ENCODE measurements around the gene MAP7D2. TPM values are rescaled to one million over a fixed set of nuclear protein-coding genes. Genes with fewer than 3 reads are reported as not detected.
"Not testable (repeated sequence)": the region's sequence is repeated elsewhere in the genome, so short reads cannot be mapped to it uniquely, and the experiment has no call there.

MAP7D2 gene
- total RNA-seq, 2 donors from 2014 or later = 0.22 to 1.2 TPM

- H3K27ac Mint-ChIP-seq = no peak overlapping the region
- H3K36me3 Mint-ChIP-seq (ENCODE audit: low read depth) = peaks cover 76% of the 10 kb centered on the region
- H3K4me1 Mint-ChIP-seq = no peaks in the 10 kb centered on the region
- H3K4me3 Mint-ChIP-seq = no peak overlapping the region
- no peaks in the 10 kb centered on the region for H3K27me3 Mint-ChIP-seq
- ATAC-seq (replicated peaks) = no peak
- H3K9me3 Mint-ChIP-seq = no peaks in the 10 kb centered on the region
These were observed 13.7 kb upstream of the MAP7D2 start for GRCh38 chrX:20130357-20130756.

GRCh38 chrX:20129547-20129946, 12.8 kb upstream of the MAP7D2 start:
- H3K9me3 Mint-ChIP-seq = no peaks in the 10 kb centered on the region
- H3K4me1 Mint-ChIP-seq = no peaks in the 10 kb centered on the region
- H3K4me3 Mint-ChIP-seq = no peak overlapping the region
- no peaks in the 10 kb centered on the region for H3K27me3 Mint-ChIP-seq
- no peak for ATAC-seq (replicated peaks)
- H3K36me3 Mint-ChIP-seq (ENCODE audit: low read depth) = peaks cover 76% of the 10 kb centered on the region
- no peak overlapping the region for H3K27ac Mint-ChIP-seq

- H3K9me3 Mint-ChIP-seq = no peaks in the 10 kb centered on the region
- ATAC-seq (replicated peaks) = no peak
- H3K4me1 Mint-ChIP-seq = no peaks in the 10 kb centered on the region
- no peak overlapping the region for H3K4me3 Mint-ChIP-seq
- no peak overlapping the region for H3K27ac Mint-ChIP-seq
- no peaks in the 10 kb centered on the region for H3K27me3 Mint-ChIP-seq
- H3K36me3 Mint-ChIP-seq (ENCODE audit: low read depth) = peaks cover 67% of the 10 kb centered on the region
These were observed 12.0 kb upstream of the MAP7D2 start for GRCh38 chrX:20128670-20129069.

GRCh38 chrX:20127440-20127839, 10.7 kb upstream of the MAP7D2 start:
- H3K4me3 Mint-ChIP-seq; H3K9me3 Mint-ChIP-seq; ATAC-seq (replicated peaks); H3K4me1 Mint-ChIP-seq; H3K27ac Mint-ChIP-seq; H3K27me3 Mint-ChIP-seq: not testable (repeated sequence)
- H3K36me3 Mint-ChIP-seq (ENCODE audit: low read depth) = peaks cover 54% of the 10 kb centered on the region

- H3K36me3 Mint-ChIP-seq (ENCODE audit: low read depth) = peaks cover 48% of the 10 kb centered on the region
- ATAC-seq (replicated peaks); H3K27ac Mint-ChIP-seq; H3K4me3 Mint-ChIP-seq; H3K27me3 Mint-ChIP-seq; H3K4me1 Mint-ChIP-seq; H3K9me3 Mint-ChIP-seq: not testable (repeated sequence)
These were observed 10.1 kb upstream of the MAP7D2 start for GRCh38 chrX:20126833-20127232.

GRCh38 chrX:20124964-20125363, 8.3 kb upstream of the MAP7D2 start:
- no peak overlapping the region for H3K27ac Mint-ChIP-seq
- no peak overlapping the region for H3K4me3 Mint-ChIP-seq
- no peaks in the 10 kb centered on the region for H3K9me3 Mint-ChIP-seq
- H3K27me3 Mint-ChIP-seq = no peaks in the 10 kb centered on the region
- no peaks in the 10 kb centered on the region for H3K4me1 Mint-ChIP-seq
- ATAC-seq (replicated peaks) = no peak
- H3K36me3 Mint-ChIP-seq (ENCODE audit: low read depth) = peaks cover 32% of the 10 kb centered on the region

- no peak overlapping the region for H3K4me3 Mint-ChIP-seq
- H3K4me1 Mint-ChIP-seq = no peaks in the 10 kb centered on the region
- no peaks in the 10 kb centered on the region for H3K36me3 Mint-ChIP-seq (ENCODE audit: low read depth)
- no peak overlapping the region for H3K27ac Mint-ChIP-seq
- no peaks in the 10 kb centered on the region for H3K9me3 Mint-ChIP-seq
- peaks cover 9% of the 10 kb centered on the region for H3K27me3 Mint-ChIP-seq
- no peak for ATAC-seq (replicated peaks)
These were observed 1.5 kb upstream of the MAP7D2 start for GRCh38 chrX:20118065-20118824.

- H3K36me3 Mint-ChIP-seq (ENCODE audit: low read depth) = no peaks in the 10 kb centered on the region
- no peak overlapping the region for H3K4me3 Mint-ChIP-seq
- ATAC-seq (replicated peaks) = no peak
- peaks cover 9% of the 10 kb centered on the region for H3K27me3 Mint-ChIP-seq
- no peak overlapping the region for H3K27ac Mint-ChIP-seq
- H3K4me1 Mint-ChIP-seq = no peaks in the 10 kb centered on the region
- H3K9me3 Mint-ChIP-seq = no peaks in the 10 kb centered on the region
These were observed 575 bp downstream of the MAP7D2 start for GRCh38 chrX:20116087-20116576.

- no peak for ATAC-seq (replicated peaks)
- Mint-ChIP-seq H3K9me3 (no peaks in the 10 kb centered on the region), H3K4me1 (no peaks in the 10 kb centered on the region), H3K27me3 (peaks cover 9% of the 10 kb centered on the region), H3K4me3 (no peak overlapping the region), H3K36me3 (ENCODE audit: low read depth) (no peaks in the 10 kb centered on the region), H3K27ac (no peak overlapping the region)
These were observed 4.5 kb downstream of the MAP7D2 start for GRCh38 chrX:20112022-20112774.

GRCh38 chrX:20111271-20111670, 5.4 kb downstream of the MAP7D2 start:
- no peak overlapping the region for H3K4me3 Mint-ChIP-seq
- H3K36me3 Mint-ChIP-seq (ENCODE audit: low read depth) = no peaks in the 10 kb centered on the region
- no peak overlapping the region for H3K27ac Mint-ChIP-seq
- peaks cover 9% of the 10 kb centered on the region for H3K27me3 Mint-ChIP-seq
- no peaks in the 10 kb centered on the region for H3K4me1 Mint-ChIP-seq
- H3K9me3 Mint-ChIP-seq = no peaks in the 10 kb centered on the region
- no peak for ATAC-seq (replicated peaks)

- H3K4me3 Mint-ChIP-seq = no peak overlapping the region
- H3K27ac Mint-ChIP-seq = no peak overlapping the region
- no peak for ATAC-seq (replicated peaks)
- H3K4me1 Mint-ChIP-seq = no peaks in the 10 kb centered on the region
- no peaks in the 10 kb centered on the region for H3K9me3 Mint-ChIP-seq
- no peaks in the 10 kb centered on the region for H3K36me3 Mint-ChIP-seq (ENCODE audit: low read depth)
- no peaks in the 10 kb centered on the region for H3K27me3 Mint-ChIP-seq
These were observed 14.6 kb downstream of the MAP7D2 start for GRCh38 chrX:20101934-20102581.

- ATAC-seq (replicated peaks) = no peak
- H3K4me3 Mint-ChIP-seq = no peak overlapping the region
- no peaks in the 10 kb centered on the region for H3K9me3 Mint-ChIP-seq
- no peak overlapping the region for H3K27ac Mint-ChIP-seq
- H3K4me1 Mint-ChIP-seq = no peaks in the 10 kb centered on the region
- no peaks in the 10 kb centered on the region for H3K36me3 Mint-ChIP-seq (ENCODE audit: low read depth)
- peaks cover 4% of the 10 kb centered on the region for H3K27me3 Mint-ChIP-seq
These were observed 25.2 kb downstream of the MAP7D2 start for GRCh38 chrX:20091499-20091898.

GRCh38 chrX:20089845-20090244, 26.9 kb downstream of the MAP7D2 start:
- H3K36me3 Mint-ChIP-seq (ENCODE audit: low read depth) = no peaks in the 10 kb centered on the region
- no peak for ATAC-seq (replicated peaks)
- H3K4me1 Mint-ChIP-seq = no peaks in the 10 kb centered on the region
- H3K27me3 Mint-ChIP-seq = peaks cover 4% of the 10 kb centered on the region
- no peaks in the 10 kb centered on the region for H3K9me3 Mint-ChIP-seq
- no peak overlapping the region for H3K4me3 Mint-ChIP-seq
- H3K27ac Mint-ChIP-seq = no peak overlapping the region

- Mint-ChIP-seq H3K9me3 (no peaks in the 10 kb centered on the region), H3K36me3 (ENCODE audit: low read depth) (no peaks in the 10 kb centered on the region), H3K4me3 (no peak overlapping the region), H3K4me1 (no peaks in the 10 kb centered on the region), H3K27me3 (peaks cover 2% of the 10 kb centered on the region), H3K27ac (no peak overlapping the region)
- ATAC-seq (replicated peaks) = no peak
These were observed 36.4 kb downstream of the MAP7D2 start for GRCh38 chrX:20080277-20080676.

Measured in activated T-helper 17 cell treated with anti-CD3 and anti-CD28 coated beads, Interleukin-2, amount 50 U/mL, for 72 hours (primary cell).